Measurements from ENCODE around the gene KNG1.

Gene KNG1

DNA sequence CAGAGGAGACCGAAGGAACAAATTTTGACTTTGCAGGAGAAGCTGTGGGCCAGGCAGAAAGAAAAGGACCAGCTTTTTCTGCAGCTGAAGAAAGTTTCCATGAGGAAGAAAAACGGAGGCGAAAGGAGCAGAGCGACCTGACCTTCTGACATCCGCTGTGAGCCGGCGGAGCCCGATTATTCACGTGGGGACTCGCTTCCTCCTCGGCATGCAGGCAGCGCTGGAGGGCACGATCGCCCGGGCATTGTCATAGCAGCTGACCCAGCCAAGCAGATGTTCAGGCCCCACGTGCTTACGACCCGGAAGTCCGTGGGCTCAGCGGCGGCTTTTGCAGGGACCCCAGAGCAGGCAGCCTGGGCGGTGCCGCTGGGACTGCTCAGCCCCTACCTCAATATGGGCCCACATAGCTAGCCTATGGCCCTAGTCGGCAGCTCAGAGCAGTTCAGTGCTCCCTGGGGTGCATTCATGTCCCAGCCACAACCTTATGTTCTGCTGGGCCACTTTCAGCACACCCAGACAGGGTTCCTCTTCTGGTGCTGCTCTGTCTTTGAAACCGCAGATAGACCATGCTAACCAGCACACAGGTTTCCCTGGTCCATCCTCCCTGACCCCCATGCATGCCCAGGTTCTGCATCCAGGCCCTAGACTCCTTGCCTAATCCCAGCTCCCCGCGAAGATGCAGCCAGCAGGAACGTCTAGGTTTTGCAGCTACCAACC is 55.7 kb downstream of the KNG1 start:
- Histone ChIP-seq H3K79me2 (ENCODE audit: low read length) (no peaks in the 10 kb centered on the region), H3K27ac (ENCODE audit: low read length) (peak overlapping the region; percentile 56), H3K36me3 (replicated peaks; ENCODE audit: low read depth, low read length) (no peaks in the 10 kb centered on the region), H3K9me3 (ENCODE audit: insufficient read depth, low read length) (no peaks in the 10 kb centered on the region), H3K4me2 (ENCODE audit: low read length) (peak overlapping the region; percentile 92), H3K4me1 (ENCODE audit: low read length) (peaks cover 15% of the 10 kb centered on the region), H4K20me1 (ENCODE audit: insufficient read depth, low read length) (no peaks in the 10 kb centered on the region), H3K27me3 (ENCODE audit: low read depth, low read length) (no peaks in the 10 kb centered on the region), H3K9ac (ENCODE audit: low read length) (peak overlapping the region; percentile 86), H2AFZ (ENCODE audit: low read depth, low read length) (peak overlapping the region; percentile 97), H3K4me3 (ENCODE audit: low read length) (peak overlapping the region; percentile 95)
- TF ChIP-seq EZH2phosphoT487 (IDR thresholded peaks at IDR 0.05; ENCODE audit: low read depth): no peak
- TF ChIP-seq, protein P1, sequence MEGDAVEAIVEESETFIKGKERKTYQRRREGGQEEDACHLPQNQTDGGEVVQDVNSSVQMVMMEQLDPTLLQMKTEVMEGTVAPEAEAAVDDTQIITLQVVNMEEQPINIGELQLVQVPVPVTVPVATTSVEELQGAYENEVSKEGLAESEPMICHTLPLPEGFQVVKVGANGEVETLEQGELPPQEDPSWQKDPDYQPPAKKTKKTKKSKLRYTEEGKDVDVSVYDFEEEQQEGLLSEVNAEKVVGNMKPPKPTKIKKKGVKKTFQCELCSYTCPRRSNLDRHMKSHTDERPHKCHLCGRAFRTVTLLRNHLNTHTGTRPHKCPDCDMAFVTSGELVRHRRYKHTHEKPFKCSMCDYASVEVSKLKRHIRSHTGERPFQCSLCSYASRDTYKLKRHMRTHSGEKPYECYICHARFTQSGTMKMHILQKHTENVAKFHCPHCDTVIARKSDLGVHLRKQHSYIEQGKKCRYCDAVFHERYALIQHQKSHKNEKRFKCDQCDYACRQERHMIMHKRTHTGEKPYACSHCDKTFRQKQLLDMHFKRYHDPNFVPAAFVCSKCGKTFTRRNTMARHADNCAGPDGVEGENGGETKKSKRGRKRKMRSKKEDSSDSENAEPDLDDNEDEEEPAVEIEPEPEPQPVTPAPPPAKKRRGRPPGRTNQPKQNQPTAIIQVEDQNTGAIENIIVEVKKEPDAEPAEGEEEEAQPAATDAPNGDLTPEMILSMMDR (IDR thresholded peaks at IDR 0.05; ENCODE audit: low read depth, low read length): no peak

DNA sequence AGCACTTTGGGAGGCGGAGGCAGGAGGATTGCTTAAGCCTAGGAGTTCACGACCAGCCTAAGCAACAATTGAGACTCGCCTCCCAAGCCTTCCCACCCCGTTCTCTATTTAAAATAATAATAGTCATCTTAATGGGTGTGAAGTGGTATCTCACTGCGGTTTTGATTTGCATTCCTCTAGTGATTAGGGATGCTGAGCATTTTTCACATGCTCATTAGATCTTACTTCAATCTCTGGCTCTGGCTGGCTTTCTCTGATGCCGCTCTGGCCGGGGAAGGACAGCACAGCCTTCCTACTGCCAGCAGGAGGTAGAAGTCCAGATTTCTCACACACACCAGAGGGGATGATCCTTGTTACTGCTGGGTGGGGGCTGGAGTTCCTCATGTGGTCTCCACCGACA is 58.8 kb downstream of the KNG1 start:
- no peaks in the 10 kb centered on the region for H3K79me2 ChIP-seq (ENCODE audit: low read length)
- H3K9me3 ChIP-seq (ENCODE audit: insufficient read depth, low read length): no peaks in the 10 kb centered on the region
- H3K36me3 ChIP-seq (replicated peaks; ENCODE audit: low read depth, low read length): no peaks in the 10 kb centered on the region
- no peak overlapping the region for H3K9ac ChIP-seq (ENCODE audit: low read length)
- no peaks in the 10 kb centered on the region for H4K20me1 ChIP-seq (ENCODE audit: insufficient read depth, low read length)
- H2AFZ ChIP-seq (ENCODE audit: low read depth, low read length): no peak overlapping the region
- TF ChIP-seq, protein P1 (IDR thresholded peaks at IDR 0.05; ENCODE audit: low read depth, low read length): no peak
- no peak for TF ChIP-seq EZH2phosphoT487 (IDR thresholded peaks at IDR 0.05; ENCODE audit: low read depth)
- H3K27me3 ChIP-seq (ENCODE audit: low read depth, low read length): no peaks in the 10 kb centered on the region
- no peak overlapping the region for H3K4me3 ChIP-seq (ENCODE audit: low read length)
- H3K4me1 ChIP-seq (ENCODE audit: low read length): peaks cover 15% of the 10 kb centered on the region
- H3K27ac ChIP-seq (ENCODE audit: low read length): no peak overlapping the region
- no peak overlapping the region for H3K4me2 ChIP-seq (ENCODE audit: low read length)

DNA sequence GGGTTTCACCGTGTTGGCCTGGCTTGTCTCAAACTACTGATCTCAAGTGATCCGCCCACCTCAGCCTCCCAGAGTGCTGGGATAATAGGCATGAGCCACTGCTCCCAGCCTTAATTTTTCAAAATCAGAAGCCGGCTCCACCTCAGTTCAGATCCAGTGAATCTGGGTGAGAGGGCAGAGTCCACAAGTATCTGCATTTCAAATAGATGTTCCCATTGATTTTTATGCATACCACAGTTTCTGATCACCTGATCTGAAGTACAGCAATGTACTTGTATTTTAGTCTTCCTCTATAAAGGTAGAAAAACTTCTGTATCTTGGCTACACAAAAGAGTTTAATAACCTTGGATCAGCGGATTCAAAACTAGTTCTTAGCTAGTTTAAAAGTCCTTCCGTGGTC is 62.0 kb downstream of the KNG1 start:
- Histone ChIP-seq H2AFZ (ENCODE audit: low read depth, low read length) (no peak overlapping the region), H3K27ac (ENCODE audit: low read length) (no peak overlapping the region), H3K4me3 (ENCODE audit: low read length) (no peak overlapping the region), H3K36me3 (replicated peaks; ENCODE audit: low read depth, low read length) (peaks cover 7% of the 10 kb centered on the region), H4K20me1 (ENCODE audit: insufficient read depth, low read length) (peaks cover 3% of the 10 kb centered on the region), H3K9ac (ENCODE audit: low read length) (no peak overlapping the region), H3K9me3 (ENCODE audit: insufficient read depth, low read length) (no peaks in the 10 kb centered on the region), H3K79me2 (ENCODE audit: low read length) (peaks cover 24% of the 10 kb centered on the region), H3K4me2 (ENCODE audit: low read length) (no peak overlapping the region), H3K27me3 (ENCODE audit: low read depth, low read length) (no peaks in the 10 kb centered on the region), H3K4me1 (ENCODE audit: low read length) (peaks cover 4% of the 10 kb centered on the region; the same call in 1 of the 2 replicates)
- TF ChIP-seq, protein P1 (IDR thresholded peaks at IDR 0.05; ENCODE audit: low read depth, low read length): no peak
- TF ChIP-seq EZH2phosphoT487 (IDR thresholded peaks at IDR 0.05; ENCODE audit: low read depth): no peak

DNA sequence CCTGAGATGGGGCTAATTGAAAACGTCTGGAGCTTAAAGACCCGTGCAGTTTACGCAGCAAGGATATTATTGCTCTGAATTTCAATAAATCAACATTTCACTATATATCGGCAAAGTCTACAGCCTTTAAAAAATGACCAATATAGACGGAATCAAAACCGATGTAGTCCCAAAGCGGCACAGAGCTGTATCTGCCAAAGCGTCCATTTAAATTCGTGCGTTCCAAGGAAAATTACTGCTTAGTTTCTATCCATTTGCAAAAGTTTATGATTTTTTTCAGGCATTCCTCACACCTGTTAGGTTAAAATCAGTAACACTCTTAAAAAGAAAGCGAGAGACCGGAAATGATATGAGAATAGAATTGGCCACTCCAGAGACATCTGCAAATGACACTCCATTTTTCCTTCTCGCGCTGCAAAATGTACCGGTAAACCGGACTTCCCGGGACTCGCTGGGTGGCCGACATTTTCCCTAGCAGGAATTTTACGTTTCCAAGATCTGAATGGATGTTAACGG is 65.4 kb downstream of the KNG1 start:
- Histone ChIP-seq H3K4me3 (ENCODE audit: low read length) (peak overlapping the region; percentile 94), H3K9ac (ENCODE audit: low read length) (peak overlapping the region; percentile 100), H4K20me1 (ENCODE audit: insufficient read depth, low read length) (peaks cover 37% of the 10 kb centered on the region), H3K9me3 (ENCODE audit: insufficient read depth, low read length) (no peaks in the 10 kb centered on the region), H3K36me3 (replicated peaks; ENCODE audit: low read depth, low read length) (peaks cover 41% of the 10 kb centered on the region), H3K4me2 (ENCODE audit: low read length) (peak overlapping the region; percentile 95), H3K4me1 (ENCODE audit: low read length) (peaks cover 33% of the 10 kb centered on the region), H3K79me2 (ENCODE audit: low read length) (peaks cover 58% of the 10 kb centered on the region), H2AFZ (ENCODE audit: low read depth, low read length) (peak overlapping the region; percentile 90), H3K27ac (ENCODE audit: low read length) (peak overlapping the region; percentile 95), H3K27me3 (ENCODE audit: low read depth, low read length) (no peaks in the 10 kb centered on the region)
- TF ChIP-seq, protein P1 (IDR thresholded peaks at IDR 0.05; ENCODE audit: low read depth, low read length): no peak
- no peak for TF ChIP-seq EZH2phosphoT487 (IDR thresholded peaks at IDR 0.05; ENCODE audit: low read depth)
